CD1c-positive myeloid dendritic cell (primary cell): ENCODE measurements around the gene C16orf87.
A peak's percentile ranks its signal among the peaks of the same experiment; 100 is the strongest.
"Not testable (repeated sequence)": the region's sequence is repeated elsewhere in the genome, so short reads cannot be mapped to it uniquely, and the experiment has no call there.

ENCODE experiments used
- DNase-seq: peaks from one replicate; pipeline ENCODE4 v3.0.0-alpha.2; 2016; ENCODE audit errors: extremely low spot score

The C16orf87 gene

DNA sequence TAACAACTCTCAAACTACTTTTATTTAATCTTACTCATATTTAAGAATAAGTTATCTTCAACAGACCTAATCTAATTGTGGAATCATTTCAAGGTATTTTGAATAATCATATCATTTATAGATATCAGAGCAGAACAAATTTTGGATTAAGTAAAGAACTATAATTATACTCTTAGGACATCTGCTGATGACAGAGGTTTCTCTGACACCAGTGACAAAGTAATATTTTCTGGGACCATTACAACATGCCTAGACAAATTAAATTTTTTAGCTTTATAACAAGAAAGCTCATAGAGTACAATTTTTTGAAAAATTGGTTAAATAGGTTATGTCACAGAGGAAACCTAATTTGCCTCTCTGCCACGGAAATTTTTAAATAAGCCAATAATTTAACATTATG, 30.5 kb downstream of the C16orf87 start:
- no peak for DNase-seq

DNA sequence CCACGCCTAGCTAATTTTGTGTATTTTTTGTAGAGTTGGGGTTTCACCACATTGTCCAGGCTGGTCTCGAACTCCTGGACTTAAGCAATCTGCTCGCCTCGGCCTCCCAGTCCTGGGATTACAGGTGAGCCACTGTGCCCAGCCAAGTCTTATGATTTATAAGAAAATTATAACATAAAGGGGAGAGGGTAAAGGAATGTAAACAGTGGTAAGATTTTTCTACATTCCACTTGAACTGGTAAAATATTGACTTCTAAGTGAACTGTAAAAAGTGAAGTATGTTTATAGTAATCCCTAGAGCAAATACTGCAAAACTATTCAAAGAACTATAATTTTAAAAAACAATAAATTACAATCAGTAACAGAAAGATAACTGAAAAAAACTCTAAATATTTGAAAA, 33.5 kb downstream of the C16orf87 start:
- DNase-seq, result no peak

DNA sequence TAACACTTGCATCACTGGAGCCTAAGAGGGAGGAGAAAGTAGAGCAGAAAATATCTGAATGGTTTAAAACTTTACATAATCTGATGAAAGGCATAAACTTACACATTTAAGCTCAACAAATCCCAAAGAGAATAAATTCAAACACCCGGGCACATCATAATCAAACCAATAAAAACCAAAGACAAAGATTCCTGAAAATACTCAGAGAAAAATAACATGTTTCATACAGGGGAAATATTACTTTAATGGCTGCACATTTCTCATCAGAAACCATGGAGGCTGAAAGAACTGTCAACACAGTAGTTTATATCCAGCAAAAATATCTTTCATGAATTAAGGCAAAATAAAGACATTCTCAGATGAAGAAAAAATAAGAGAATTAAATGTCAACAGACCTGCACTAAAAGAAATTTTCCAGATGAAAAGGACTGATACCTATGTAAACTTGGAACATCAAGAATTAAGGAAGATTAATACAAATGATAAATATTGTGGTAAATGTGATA, 34.2 kb downstream of the C16orf87 start:
- DNase-seq, result no peak

DNA sequence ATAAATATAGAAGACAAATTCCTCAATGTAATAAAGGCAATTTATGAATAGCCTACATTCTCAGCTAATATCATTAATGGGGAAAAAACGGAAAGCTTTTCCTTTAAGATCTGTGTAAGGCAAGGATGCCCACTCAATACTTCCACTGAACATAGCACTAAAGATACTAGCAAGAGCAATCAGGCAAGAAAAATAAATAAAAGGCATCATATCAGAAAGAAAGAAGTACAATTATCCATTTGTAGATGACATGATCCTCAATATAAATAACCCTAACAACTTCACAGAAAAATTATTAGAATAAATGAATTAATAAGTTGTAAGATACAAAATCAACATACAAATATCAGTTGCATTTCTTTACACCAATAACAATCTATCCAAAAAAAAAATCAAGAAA, 37.1 kb downstream of the C16orf87 start:
- no peak for DNase-seq

DNA sequence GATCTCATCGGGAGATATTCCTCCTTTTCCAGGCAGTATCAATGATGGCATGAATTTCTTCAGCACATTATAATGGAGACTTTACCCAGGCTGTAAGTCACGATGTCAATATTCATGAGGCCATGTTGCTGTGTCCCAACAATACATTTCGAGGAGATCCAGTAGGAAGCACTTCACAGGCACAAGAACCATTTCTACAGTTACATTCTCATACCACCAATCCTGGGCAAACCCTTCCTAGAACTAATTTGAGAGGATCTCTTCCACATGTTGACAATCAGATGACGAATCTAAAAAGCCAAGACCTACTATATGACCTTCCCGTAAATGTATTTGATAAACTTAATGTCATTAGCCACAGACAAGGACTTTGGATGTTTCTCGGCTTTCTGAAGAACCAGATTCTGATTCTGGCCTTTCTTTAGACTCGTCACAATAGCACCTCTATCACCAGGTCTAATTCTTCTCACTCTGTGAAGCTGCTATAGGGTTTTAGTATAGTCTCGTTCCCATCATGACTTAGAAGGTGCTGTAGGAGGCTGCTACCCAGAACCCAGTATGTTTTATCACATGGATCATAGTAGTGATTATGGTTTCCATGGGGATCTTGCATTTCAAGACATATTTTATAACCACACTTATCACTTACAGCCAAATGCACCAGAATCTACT, 40.2 kb downstream of the C16orf87 start:
- no peak for DNase-seq

DNA sequence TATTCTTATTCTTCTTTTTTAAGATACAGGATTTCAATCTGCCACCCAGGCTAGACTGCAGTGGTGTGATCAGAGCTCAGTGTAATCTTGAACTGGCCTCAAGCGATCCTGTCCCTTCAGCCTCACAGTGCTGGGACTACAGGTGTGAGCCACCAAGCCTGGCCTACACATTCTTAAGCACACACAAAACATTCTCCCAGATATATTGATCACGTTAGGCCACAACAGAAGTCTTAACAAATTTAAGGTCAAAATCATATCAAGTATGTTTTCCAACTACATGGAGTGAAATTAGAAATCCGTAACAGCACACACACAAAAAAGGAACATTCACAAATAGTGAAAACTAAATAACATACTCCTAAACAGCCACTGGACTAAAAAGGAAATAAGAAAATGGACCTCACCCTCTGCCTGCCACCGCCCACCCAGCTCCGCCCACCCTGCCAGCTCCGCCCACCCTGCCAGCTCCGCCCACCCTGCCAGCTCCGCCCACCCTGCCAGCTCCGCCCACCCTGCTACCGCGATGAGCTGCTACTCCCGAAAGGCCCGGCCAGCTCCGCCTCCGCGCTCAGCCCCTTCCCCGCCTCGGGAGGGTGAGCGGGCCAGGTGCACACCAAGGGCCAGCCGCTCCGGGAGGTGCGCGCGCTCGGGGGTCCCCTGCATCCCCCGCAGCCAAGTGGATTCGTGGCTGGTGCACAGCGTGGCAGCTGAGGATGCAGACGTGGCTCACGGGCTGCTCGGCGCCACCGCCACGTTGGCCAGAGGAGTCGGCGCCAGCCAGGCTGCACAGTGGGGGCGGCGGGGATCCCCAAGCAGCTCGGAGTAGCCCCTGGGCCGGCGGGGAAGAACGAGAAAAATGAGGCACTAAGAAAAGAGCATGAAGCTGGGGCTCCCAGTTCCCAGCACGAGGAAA, 41.2 kb downstream of the C16orf87 start:
- peak; percentile 67 for DNase-seq

DNA sequence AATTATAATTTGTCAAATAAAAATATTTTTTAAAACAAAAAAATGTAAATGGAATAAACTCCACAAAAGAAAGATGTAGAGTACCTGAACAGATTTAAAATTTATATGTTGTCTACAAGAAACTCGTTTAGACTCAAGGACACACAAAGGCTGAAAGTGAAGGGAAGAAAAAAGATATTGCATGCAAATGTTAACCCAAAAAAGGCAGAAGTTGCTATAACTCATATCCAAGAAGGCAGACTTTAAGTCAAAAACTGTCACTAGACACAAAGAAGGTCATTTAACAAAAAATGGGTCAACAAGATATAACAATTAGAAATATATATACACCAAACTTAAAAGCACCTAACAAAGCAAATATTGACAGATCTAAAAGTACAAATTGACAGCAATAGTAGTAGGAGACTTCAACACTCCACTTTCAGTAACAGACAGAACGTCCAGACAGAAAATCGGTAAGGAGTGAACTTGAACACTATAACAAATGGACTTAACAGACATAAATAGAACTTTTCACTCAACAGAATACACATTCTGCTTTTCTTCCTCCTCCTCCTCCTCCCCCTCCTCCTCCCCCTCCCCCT, 42.0 kb downstream of the C16orf87 start:
- DNase-seq, result peak; percentile 25

DNA sequence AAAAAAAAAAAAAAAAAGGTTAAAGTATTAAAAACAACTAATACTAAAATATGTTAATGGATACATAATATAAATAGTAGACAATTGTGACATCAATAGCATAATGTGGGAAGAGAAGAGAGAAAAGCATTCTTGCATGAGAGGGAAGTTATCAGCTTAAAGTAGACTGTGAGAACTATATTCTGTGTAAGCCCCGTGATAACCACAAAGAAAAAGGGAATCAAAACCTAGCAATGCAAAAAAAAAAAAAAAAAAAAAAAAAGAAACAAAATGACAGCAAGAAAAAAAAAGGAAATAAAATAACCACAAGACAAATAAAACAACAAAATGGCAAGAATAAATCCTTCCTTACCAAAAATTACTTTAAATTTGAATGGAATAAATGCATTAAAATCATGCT, 43.1 kb downstream of the C16orf87 start:
- peak; percentile 73 for DNase-seq

DNA sequence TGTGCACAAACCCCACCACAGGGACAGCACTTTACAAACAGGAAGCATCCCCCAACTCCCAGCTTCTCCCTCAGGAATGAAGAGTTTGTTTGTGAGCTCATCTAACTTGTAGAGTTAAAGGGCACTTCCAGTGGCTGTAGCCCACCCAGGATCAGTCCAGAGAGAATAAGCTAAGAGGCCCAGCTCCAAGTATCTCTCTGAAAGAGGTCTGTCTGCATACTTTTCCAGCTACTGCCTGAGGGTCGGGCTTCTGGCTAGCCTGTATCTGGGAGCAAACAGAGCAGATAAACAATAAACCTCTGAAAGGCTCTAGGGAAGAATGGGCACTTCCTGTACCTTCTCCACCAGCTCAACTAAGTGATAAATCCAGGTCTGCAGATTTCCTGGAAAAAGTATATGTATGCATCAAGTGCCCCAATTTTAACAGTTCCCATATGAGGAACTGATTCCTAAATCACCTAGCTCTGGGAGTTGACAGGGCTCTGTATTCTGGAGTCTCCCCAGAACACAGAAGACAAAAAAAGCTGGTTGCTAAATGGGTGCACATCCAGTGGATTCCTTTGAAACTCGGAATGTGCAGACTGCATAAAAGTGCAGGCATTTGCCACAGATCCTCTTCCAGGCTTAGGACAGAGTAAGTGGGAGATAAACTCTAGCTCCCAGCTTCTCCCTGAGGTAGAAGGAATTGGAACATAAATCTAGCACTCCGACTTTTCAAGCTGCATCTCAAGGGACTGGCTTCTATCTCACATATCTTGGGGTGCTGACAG, 45.7 kb downstream of the C16orf87 start:
- no peak for DNase-seq

DNA sequence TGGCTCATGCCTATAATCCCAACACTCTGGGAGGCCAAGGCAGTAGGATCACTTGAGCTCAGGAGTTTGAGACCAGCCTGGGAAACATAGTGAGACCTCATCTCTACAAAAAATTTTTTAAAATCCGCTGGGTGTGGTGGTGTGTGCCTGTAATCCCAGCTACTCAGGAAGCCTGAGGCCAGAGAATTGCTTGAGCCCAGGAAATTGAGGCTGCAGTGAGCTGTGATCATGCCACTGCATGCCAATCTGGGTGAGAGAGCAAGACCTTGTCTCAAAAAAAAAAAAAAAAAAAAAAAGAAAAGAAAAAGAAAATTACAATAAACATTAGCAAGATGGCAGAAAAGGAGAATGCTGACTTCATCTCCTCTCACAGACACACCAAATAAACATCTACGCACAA, 46.4 kb downstream of the C16orf87 start:
- DNase-seq, result not testable (repeated sequence)

DNA sequence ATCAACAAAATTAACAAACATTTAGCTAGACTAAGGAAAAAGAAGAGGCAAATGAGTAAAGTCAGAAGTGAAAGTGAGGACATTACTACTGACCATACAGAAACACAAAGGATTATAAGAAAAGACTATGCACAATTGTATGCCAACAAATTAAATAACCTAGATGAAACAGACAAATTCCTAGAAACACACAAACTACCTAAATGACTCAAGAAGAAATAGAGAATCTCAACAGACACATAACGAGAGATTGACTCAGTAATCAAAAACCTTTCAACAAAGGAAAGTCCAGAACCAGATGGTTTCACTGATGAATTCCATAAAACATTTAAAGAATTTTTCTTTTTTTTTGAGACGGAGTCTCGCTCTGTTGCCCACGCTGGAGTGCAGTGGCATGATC, 47.2 kb downstream of the C16orf87 start:
- DNase-seq, result no peak

DNA sequence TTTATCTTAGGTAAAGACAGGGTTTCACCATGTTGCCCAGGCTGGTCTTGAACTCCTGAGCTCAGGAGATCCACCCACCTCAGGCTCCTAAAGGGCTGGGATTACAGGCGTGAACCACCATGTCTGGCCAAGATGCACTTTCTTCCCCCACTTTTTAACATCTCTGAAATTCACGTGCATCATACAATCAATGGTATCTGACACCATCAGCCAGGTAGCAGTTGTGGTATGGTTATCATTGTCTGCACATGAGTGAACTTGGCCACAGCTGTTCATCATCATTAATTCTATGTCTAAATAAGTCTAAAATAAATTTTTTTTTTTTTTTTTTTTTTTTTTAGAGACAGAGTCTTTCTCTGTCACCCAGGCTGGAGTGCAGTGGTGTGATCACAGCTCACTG, 48.7 kb downstream of the C16orf87 start:
- DNase-seq, result no peak

DNA sequence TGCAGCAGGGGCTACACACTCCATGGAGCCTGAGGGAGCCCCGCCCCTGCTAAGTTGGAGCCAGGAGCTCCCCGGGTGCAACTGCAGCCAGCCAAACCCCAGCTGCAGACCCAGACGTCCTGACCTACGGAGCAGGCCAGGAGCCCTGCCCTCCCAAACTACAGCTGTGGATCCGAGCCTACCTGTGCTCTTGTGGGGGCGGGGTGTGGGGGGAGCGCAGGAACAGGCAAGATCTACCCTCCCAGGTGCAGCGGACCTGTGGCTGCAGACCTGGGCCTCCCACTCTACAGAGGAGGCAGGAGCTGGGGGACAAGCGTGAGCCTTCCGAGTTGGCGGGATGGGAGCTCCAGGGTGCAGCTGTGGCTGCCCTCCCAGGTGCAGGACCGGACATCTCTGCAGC, 53.2 kb downstream of the C16orf87 start:
- DNase-seq, result no peak

DNA sequence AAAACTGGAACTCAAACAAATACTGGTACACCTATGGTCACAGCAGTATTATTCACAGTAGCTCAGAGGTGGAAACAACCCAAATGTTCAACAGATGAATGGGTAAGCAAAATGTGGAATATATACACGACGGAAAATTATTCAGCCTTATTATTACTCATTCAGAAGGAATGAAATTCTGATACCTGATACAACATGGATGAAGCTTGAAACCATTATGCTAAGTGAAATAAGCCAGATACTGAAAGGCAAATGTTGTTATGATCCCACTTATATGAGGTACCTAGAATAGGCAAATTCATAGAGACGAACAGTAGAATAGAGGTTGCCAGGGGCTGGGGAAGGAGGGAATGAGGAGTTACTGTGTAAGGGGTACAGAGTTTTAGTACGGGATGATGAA, 55.8 kb downstream of the C16orf87 start:
- no peak for DNase-seq

DNA sequence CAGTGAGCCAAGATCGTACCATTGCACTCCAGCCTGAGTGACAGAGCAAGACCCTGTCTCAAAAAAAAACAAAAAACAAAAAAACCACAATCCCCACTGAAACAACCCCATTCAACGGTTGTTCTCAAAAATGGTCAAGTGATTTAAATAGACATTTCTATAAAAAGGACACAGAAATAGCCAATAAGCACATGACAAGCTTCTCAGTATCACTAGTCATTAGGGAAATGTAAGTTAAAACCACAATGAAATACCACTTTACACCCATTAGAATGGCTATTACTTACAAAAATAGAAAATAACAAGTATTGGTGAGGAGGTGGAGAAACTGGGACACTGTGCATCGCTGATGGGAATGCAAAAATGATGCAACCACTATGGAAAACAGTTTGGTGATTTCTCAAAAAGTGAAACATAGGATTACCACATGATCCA, 56.2 kb downstream of the C16orf87 start:
- no peak for DNase-seq

DNA sequence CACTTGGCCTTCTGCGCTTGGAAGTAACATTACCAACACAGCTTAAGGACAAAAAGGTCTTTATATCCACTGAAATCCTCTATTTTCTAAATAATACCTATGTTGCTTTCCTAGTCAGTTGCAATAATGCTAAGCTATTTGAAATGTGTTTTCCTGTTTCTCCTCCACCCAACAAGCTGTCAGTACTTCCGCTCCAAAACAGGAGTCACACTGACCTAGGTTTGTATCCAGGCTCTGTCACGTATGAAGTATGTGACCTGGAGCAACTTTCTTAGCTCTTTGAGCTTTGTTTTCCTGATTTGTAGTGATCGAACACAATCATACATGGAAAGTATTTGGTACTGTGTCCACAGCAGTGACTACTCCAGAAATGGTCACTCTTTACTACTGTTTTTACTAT, 58.5 kb downstream of the C16orf87 start:
- DNase-seq, result no peak

DNA sequence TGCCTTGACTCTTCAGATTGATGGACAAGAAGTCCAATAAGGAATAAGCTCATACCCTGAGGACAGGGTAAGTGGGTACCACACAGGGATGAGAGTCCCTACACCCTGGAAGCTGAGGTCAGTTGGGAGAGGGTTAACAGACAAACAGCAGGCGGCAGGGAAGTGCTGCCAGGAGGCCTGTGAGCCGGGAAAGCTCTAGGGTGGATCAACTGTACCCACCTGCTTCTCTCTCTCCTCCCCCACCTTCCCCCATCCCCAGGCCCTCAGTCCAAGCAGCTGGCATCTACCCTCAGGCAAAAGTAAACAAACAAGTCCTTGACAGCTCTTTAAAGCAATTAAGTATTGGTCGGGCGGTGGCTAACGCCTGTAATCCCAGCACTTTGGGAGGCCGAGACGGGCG, 62.2 kb downstream of the C16orf87 start:
- no peak for DNase-seq

DNA sequence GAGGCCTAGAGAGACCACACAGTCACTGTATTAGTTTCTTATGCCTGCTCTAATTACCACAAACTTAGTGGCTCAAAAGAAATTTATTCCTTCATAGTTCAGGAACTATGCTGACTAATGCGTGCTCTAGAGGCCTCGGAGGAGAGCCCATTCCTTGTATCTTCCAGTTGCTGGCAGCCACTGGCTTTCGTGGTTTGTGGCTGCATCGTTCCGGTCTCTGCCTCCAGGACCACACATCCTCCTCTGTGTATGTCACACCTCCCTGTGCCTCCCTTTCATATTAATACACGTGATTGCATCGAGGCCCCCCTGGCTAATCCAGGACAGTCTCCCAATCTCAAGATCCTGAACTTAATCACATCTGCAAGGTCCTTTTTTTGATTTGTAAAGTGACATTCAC, 65.9 kb downstream of the C16orf87 start:
- DNase-seq, result no peak

DNA sequence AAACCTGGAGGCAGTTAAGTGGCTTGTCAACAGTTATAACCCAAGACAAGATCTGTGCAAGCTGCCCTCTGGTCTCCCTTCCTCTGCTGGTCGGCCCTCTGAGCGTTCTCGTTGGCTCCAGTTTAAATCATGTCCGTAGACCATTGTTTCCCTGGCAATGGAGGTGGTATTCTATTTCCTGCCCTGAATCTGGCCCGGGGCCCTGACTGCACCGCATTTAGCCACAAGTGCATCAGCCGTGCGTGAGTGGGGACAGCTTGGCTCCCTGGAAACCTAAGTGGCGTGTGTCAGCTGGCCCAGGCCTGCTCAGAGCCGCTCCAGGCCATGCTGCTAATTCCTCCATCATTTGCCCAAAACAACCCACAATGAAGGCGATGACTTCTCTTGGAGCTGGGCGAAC, 67.8 kb downstream of the C16orf87 start:
- DNase-seq, result no peak

DNA sequence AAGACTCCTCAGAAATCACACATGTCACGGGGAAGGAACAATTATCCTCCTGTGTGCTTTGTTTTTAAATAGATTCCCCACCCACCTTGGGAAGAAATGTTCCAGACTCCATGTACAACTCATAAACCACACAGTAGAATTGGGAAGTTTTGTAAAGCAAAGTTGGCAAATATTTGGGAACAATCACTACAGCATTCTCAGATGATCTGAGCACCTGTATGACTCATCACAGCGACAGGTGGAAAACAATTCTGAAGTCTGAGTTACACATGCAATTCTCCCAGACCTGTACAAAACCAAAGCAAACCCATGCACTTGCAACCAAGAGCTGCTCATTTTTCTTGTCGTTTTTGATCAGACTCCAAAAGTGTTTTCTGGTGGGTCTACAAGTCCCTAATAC, 68.4 kb downstream of the C16orf87 start:
- DNase-seq, result no peak

DNA sequence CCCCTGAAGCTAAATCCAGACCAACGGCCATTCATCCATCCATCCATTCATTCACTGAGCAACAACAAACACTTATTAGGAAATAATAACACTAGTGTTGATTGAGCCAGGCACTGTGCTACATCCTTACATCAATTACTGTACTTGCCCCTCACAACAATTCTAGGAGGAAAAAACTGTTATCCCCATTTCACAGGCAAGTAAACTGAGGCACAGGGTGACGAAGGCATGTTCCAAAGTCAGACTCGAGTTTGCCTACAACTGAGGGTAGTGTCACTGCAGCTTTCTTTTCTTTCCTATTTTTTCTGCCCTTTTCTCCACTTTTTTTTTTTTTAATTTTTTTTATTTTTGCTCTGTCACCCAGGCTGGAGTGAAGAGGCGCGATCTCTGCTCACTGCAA, 71.7 kb downstream of the C16orf87 start:
- DNase-seq, result no peak
